ENCODE measurements around the gene AAMP. TPM values are rescaled to one million over a fixed set of nuclear protein-coding genes. Genes with fewer than 3 reads are reported as not detected.
A peak's percentile ranks its signal among the peaks of the same experiment; 100 is the strongest.

AAMP gene
- total and polyA plus RNA-seq, 2 donors from 2014 or later = 70.1 to 108 TPM

- H3K9me3 ChIP-seq (ENCODE audit: control insufficient read depth in 2 of 3, insufficient read depth in 1 of 3, low read length in 3 of 3) = no peaks in the 10 kb centered on the region
- DNase-seq (no peak), FAIRE-seq (no peak)
- H3K4me1 ChIP-seq (ENCODE audit: control insufficient read depth in 2 of 3, insufficient read depth in 2 of 3, low read depth in 1 of 3, low read length in 3 of 3) = peaks cover 0 to 18% (median 12%) of the 10 kb centered on the region in 3 donors
- TF ChIP-seq CTCF (IDR thresholded peaks at IDR 0.05; ENCODE audit: borderline replicate concordance, extremely low read depth, insufficient read depth) = no peak
- H3K27me3 ChIP-seq (ENCODE audit: control insufficient read depth, insufficient read depth, low read length) = no peaks in the 10 kb centered on the region
- no peak overlapping the region for H3K4me3 ChIP-seq (ENCODE audit: low read length in 3 of 3)
- H3K9ac ChIP-seq (ENCODE audit: low read length in 3 of 3) = no peak overlapping the region
- intact Hi-C loops (cut with DNase I) = no loop called here
- H3K27ac ChIP-seq (ENCODE audit: low read depth in 2 of 2, low read length in 2 of 2) = peak overlapping the region in 1 of 2 donors; percentile 62
- H3K36me3 ChIP-seq (ENCODE audit: control insufficient read depth in 2 of 3, insufficient read depth in 3 of 3, low read length in 3 of 3) = peaks cover 4 to 29% (median 18%) of the 10 kb centered on the region in 3 donors
These were observed 41.4 kb downstream of the AAMP start for GRCh38 chr2:218228366-218229090.

GRCh38 chr2:218226903-218227302 lies 43.0 kb downstream of the AAMP start:
- Histone ChIP-seq H3K36me3 (ENCODE audit: control insufficient read depth in 2 of 3, insufficient read depth in 3 of 3, low read length in 3 of 3) (peaks cover 3 to 19% (median 16%) of the 10 kb centered on the region in 3 donors), H3K4me3 (ENCODE audit: low read length in 3 of 3) (no peak overlapping the region), H3K4me1 (ENCODE audit: control insufficient read depth in 2 of 3, insufficient read depth in 2 of 3, low read depth in 1 of 3, low read length in 3 of 3) (peaks cover 0 to 25% (median 16%) of the 10 kb centered on the region in 3 donors), H3K9me3 (ENCODE audit: control insufficient read depth in 2 of 3, insufficient read depth in 1 of 3, low read length in 3 of 3) (no peaks in the 10 kb centered on the region), H3K9ac (ENCODE audit: low read length in 3 of 3) (no peak overlapping the region), H3K27me3 (ENCODE audit: control insufficient read depth, insufficient read depth, low read length) (no peaks in the 10 kb centered on the region), H3K27ac (ENCODE audit: low read depth in 2 of 2, low read length in 2 of 2) (no peak overlapping the region)
- TF ChIP-seq CTCF (IDR thresholded peaks at IDR 0.05; ENCODE audit: borderline replicate concordance, extremely low read depth, insufficient read depth) = no peak
- FAIRE-seq = no peak
- DNase-seq = no peak
- intact Hi-C loops (cut with DNase I) = no loop called here

GRCh38 chr2:218224186-218224585 lies 45.8 kb downstream of the AAMP start:
- H3K27ac ChIP-seq (ENCODE audit: low read depth in 2 of 2, low read length in 2 of 2) = no peak overlapping the region
- H3K4me1 ChIP-seq (ENCODE audit: control insufficient read depth in 2 of 3, insufficient read depth in 2 of 3, low read depth in 1 of 3, low read length in 3 of 3) = peaks cover 0 to 12% (median 9%) of the 10 kb centered on the region in 3 donors
- no peak overlapping the region for H3K9ac ChIP-seq (ENCODE audit: low read length in 3 of 3)
- no peaks in the 10 kb centered on the region for H3K9me3 ChIP-seq (ENCODE audit: control insufficient read depth in 2 of 3, insufficient read depth in 1 of 3, low read length in 3 of 3)
- TF ChIP-seq CTCF (IDR thresholded peaks at IDR 0.05; ENCODE audit: borderline replicate concordance, extremely low read depth, insufficient read depth) = no peak
- peaks cover 3 to 19% (median 16%) of the 10 kb centered on the region in 3 donors for H3K36me3 ChIP-seq (ENCODE audit: control insufficient read depth in 2 of 3, insufficient read depth in 3 of 3, low read length in 3 of 3)
- intact Hi-C loops (cut with DNase I) = no loop called here
- DNase-seq = no peak
- no peak overlapping the region for H3K4me3 ChIP-seq (ENCODE audit: low read length in 3 of 3)
- no peaks in the 10 kb centered on the region for H3K27me3 ChIP-seq (ENCODE audit: control insufficient read depth, insufficient read depth, low read length)
- FAIRE-seq = no peak
